HEK293T (cell line): ENCODE data around the gene RTL9.

ENCODE experiments used
- CTCF ChIA-PET: fragments of 350-600 bp; formaldehyde crosslinking; extraction: SDS; loops from one replicate; lab custom pipeline; 2021; ENCODE audit warnings: antibody characterized with exemption, inconsistent platforms; lab: Yijun Ruan, JAX
- POLR2A ChIA-PET: fragments of 350-600 bp; formaldehyde crosslinking; extraction: SDS; loops from one replicate; lab custom pipeline; 2020; ENCODE audit warnings: antibody characterized with exemption, inconsistent platforms; lab: Yijun Ruan, JAX
- DNase-seq: peaks from one replicate; pipeline ENCODE4 v3.0.0; 2012; ENCODE audit warnings: mixed read lengths; ENCODE audit errors: extremely low spot score
- ARNT ChIP-seq: fragments of 450-650 bp; IDR thresholded peaks from 2 replicates; pipeline ENCODE4 v1.6.1; 2017; ENCODE audit warnings: mild to moderate bottlenecking
- BHLHE40 ChIP-seq: fragments of 450-650 bp; IDR thresholded peaks from 2 replicates; pipeline ENCODE4 v1.6.1; 2016; ENCODE audit warnings: mild to moderate bottlenecking, moderate library complexity, borderline replicate concordance
- CTBP1 ChIP-seq: fragments of 450-650 bp; IDR thresholded peaks from 2 replicates; pipeline ENCODE4 v1.6.1; 2016; ENCODE audit warnings: borderline replicate concordance
- ELF4 ChIP-seq: fragments of 450-650 bp; IDR thresholded peaks from 2 replicates; pipeline ENCODE4 v1.6.1; 2017; ENCODE audit warnings: antibody characterized with exemption
- FOXA1 ChIP-seq: fragments of 450-650 bp; IDR thresholded peaks from 2 replicates; pipeline ENCODE4 v1.6.1; 2016; ENCODE audit warnings: mild to moderate bottlenecking
- FOXK2 ChIP-seq: fragments of 450-650 bp; IDR thresholded peaks from 2 replicates; pipeline ENCODE4 v1.6.1; 2016; ENCODE audit warnings: mild to moderate bottlenecking
- FOXM1 ChIP-seq: fragments of 450-650 bp; IDR thresholded peaks from 2 replicates; pipeline ENCODE4 v1.6.1; 2017; ENCODE audit warnings: mild to moderate bottlenecking, borderline replicate concordance
- HDGF ChIP-seq: fragments of 450-650 bp; IDR thresholded peaks from 2 replicates; pipeline ENCODE4 v1.6.1; 2017; ENCODE audit warnings: antibody characterized with exemption, borderline replicate concordance
- L3MBTL2 ChIP-seq: fragments of 450-650 bp; conservative IDR thresholded peaks from 2 replicates; pipeline ENCODE4 v1.6.1; 2016; ENCODE audit warnings: mild to moderate bottlenecking
- LEF1 ChIP-seq: fragments of 450-650 bp; IDR thresholded peaks from 2 replicates; pipeline ENCODE4 v1.6.1; 2017; ENCODE audit warnings: mild to moderate bottlenecking, borderline replicate concordance
- NFRKB ChIP-seq: fragments of 450-650 bp; IDR thresholded peaks from 2 replicates; pipeline ENCODE4 v1.6.1; 2016; ENCODE audit warnings: mild to moderate bottlenecking, moderate library complexity
- SP1 ChIP-seq: fragments of 450-650 bp; IDR thresholded peaks from 2 replicates; pipeline ENCODE4 v1.6.1; 2017
- SUZ12 ChIP-seq: fragments of 450-650 bp; IDR thresholded peaks from 2 replicates; pipeline ENCODE4 v1.6.1; 2016; ENCODE audit warnings: mild to moderate bottlenecking
- TARDBP ChIP-seq: fragments of 450-650 bp; IDR thresholded peaks from 2 replicates; pipeline ENCODE4 v1.6.1; 2016
- ZNF384 ChIP-seq: fragments of 450-650 bp; IDR thresholded peaks from 2 replicates; pipeline ENCODE4 v1.6.1; 2016
- TF ChIP-seq, protein P1 (sequence below): fragments of 450-650 bp; IDR thresholded peaks from 2 replicates; pipeline ENCODE4 v1.6.1; 2016

The RTL9 gene

DNA sequence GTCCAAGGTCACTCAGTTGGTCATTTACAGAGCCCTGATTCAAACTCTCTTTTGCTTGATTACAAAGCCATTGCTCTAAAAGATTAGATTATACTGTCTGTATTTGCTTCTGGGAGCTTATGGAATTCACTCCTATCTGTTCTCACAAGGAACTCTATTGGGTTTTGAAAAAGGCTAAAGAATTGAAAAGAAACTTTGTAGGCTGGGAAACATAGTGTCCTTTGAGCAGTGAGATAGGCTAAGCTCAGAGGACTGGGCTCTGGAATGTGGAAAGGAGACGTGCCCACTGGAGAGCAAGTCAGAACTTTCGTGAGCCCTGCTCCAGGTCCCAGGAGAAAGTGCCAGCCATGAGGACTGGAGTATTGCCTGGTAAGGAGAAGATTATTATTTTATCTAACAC lies at the start of gene RTL9:
RTL9 (plus strand) TSS at position 301 of the 400 bp plus-strand sequence. CDS start 91,770 bp downstream, outside the sequence.
- POLR2A ChIA-PET = no interaction called here
- CTCF ChIA-PET = no interaction called here
- no peak for DNase-seq
- TF ChIP-seq SUZ12 (no peak), L3MBTL2 (no peak), ELF4 (no peak), FOXK2 (no peak), LEF1 (no peak), SP1 (no peak), NFRKB (no peak), FOXM1 (no peak), HDGF (no peak), ARNT (no peak), BHLHE40 (no peak), ZNF384 (no peak), CTBP1 (no peak), TARDBP (no peak), FOXA1 (no peak)
- TF ChIP-seq, protein P1, sequence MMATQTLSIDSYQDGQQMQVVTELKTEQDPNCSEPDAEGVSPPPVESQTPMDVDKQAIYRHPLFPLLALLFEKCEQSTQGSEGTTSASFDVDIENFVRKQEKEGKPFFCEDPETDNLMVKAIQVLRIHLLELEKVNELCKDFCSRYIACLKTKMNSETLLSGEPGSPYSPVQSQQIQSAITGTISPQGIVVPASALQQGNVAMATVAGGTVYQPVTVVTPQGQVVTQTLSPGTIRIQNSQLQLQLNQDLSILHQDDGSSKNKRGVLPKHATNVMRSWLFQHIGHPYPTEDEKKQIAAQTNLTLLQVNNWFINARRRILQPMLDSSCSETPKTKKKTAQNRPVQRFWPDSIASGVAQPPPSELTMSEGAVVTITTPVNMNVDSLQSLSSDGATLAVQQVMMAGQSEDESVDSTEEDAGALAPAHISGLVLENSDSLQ = no peak

GRCh38 chrX:110310000-110310790 lies 48.5 kb upstream of the RTL9 start:
- no peak for DNase-seq
- TF ChIP-seq SUZ12 (no peak), NFRKB (no peak), ELF4 (no peak), HDGF (no peak), TARDBP (no peak), FOXK2 (no peak), ARNT (no peak), FOXA1 (no peak), LEF1 (no peak), ZNF384 (no peak), BHLHE40 (no peak)
- ChIA-PET POLR2A (no interaction called here), CTCF (interaction anchor here (1.0 to 1.2 kb wide), 2 partner anchors 97 to 108 kb away, joined by 3 to 4 read pairs; no protein-coding TSS in a partner anchor)

DNA sequence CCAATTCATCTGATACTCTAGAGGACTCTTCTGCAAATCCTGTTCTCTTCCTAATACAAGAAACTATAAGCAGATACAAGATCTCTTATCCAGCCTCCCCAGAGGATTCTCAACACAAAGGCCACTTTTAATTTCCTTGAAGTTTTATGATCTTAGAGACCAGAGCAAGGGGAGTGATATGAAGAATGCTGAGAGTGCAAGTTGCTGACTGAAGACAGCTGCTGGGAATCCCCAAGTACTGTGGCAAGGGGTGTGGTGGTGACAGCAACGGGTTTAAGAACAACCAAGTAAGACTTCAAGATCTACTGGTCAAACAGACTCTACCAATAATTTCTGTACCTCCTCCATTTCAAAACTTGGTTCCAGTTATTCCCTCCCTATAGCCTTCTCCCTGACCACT lies 47.8 kb upstream of the RTL9 start:
- ChIA-PET POLR2A (interaction anchor here (0.6 to 1.5 kb wide), 2 partner anchors 10 to 12 kb away, joined by 3 read pairs; no protein-coding TSS in a partner anchor), CTCF (interaction anchor here (1.4 kb wide), 1 partner anchor 12 kb away, joined by 3 read pairs; no protein-coding TSS in a partner anchor)
- TF ChIP-seq FOXK2 (no peak), FOXA1 (no peak), SP1 (no peak)
- DNase-seq = no peak

DNA sequence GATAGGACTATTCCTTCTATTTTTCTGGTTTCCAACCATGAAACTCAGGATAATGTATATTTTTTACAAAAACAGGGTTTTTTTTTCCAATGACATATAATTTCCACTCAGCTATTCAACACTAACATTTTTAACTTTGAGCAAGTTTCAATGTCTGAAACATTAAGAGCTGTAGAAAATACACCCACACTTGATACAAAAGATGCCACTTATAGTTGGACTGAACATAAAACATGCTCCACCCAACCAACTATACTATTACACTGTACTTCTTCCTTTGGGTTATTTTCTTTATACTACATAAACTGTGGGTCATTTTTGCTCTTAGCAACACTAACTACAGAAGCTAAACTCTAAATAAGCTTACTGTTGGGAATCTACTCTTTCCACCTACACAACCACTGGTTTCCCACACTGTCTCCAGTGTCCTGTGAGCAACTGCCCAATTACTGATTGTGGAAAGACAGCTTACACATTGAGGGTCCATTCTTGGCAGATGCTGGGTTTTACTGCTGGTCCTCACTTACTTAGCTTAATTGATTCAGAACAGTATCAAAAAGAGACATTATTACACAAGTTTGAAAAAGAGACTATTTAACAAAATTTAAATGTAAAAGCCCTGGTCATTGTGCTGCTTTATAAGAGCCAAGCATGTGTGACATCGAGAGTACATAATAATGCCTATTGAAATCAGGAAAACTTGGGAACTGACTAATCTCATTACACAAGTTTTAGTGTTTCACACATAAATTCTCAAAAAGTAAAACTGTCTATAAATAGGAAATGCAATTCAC lies 47.0 kb upstream of the RTL9 start:
- POLR2A ChIA-PET = interaction anchor here (0.6 to 1.5 kb wide), 2 partner anchors 9 to 11 kb away, joined by 3 read pairs; no protein-coding TSS in a partner anchor
- no peak for TF ChIP-seq NFRKB
- TF ChIP-seq FOXA1 = no peak
- TF ChIP-seq CTBP1 = no peak
- no peak for TF ChIP-seq FOXK2
- no peak for TF ChIP-seq ELF4
- no peak for TF ChIP-seq L3MBTL2
- TF ChIP-seq, protein P1 = no peak
- TF ChIP-seq ARNT = no peak
- TF ChIP-seq SP1 = no peak
- CTCF ChIA-PET = interaction anchor here (1.1 to 1.4 kb wide), 2 partner anchors 11 to 97 kb away, joined by 3 to 5 read pairs; no protein-coding TSS in a partner anchor
- DNase-seq = no peak

DNA sequence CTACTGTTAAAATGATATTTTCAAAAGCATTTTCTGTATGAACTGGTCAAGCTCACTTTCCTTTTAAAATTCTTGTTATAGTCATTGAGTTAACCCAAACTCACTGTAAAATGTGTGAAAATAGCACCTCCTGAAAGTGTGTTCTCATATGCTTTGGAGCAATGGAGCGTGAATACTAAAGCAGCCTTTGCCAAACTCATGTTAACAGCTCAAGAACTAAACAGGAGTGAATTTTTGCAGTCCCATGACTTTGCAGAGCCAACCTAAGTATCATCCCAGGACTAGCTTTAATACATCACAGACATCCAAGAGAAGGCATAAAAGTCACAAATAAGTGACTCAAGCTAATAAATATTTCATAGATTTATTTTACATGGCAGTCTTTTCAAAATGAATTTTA lies 43.1 kb upstream of the RTL9 start:
- ChIA-PET CTCF (interaction anchor here (0.8 kb wide), 1 partner anchor 169 kb away, joined by 5 read pairs; no protein-coding TSS in a partner anchor), POLR2A (interaction anchor here (0.8 kb wide), 1 partner anchor 9 kb away, joined by 3 read pairs; no protein-coding TSS in a partner anchor)
- TF ChIP-seq, protein P1 = no peak
- no peak for TF ChIP-seq TARDBP
- TF ChIP-seq ZNF384 = no peak
- TF ChIP-seq BHLHE40 = no peak
- no peak for TF ChIP-seq FOXK2
- no peak for TF ChIP-seq SP1
- TF ChIP-seq ELF4 = no peak
- no peak for TF ChIP-seq CTBP1
- no peak for TF ChIP-seq ARNT
- no peak for TF ChIP-seq L3MBTL2
- no peak for TF ChIP-seq SUZ12
- TF ChIP-seq LEF1 = no peak
- TF ChIP-seq FOXA1 = no peak
- TF ChIP-seq HDGF = no peak
- no peak for TF ChIP-seq NFRKB
- TF ChIP-seq FOXM1 = no peak
- no peak for DNase-seq
